Measurements from ENCODE around the gene ZNF410.

GRCh38 chr14:73861073-73861472 is 25.6 kb upstream of the ZNF410 start:
- no peak for TF ChIP-seq CTCF (IDR thresholded peaks at IDR 0.05)
- no peak for TF ChIP-seq POLR2A (IDR thresholded peaks at IDR 0.05)
- TF ChIP-seq POLR2AphosphoS5 (IDR thresholded peaks at IDR 0.05), result no peak

Measured in breast epithelium (tissue), 3 donors.